SK-N-DZ (cell line): ENCODE measurements around the gene PDX1. TPM values are rescaled to one million over a fixed set of nuclear protein-coding genes. Genes with fewer than 3 reads are reported as not detected.

Experiments
- DNase-seq: peaks from one replicate; pipeline ENCODE4 v3.0.0-alpha.2; 2015; ENCODE audit warnings: low spot score
- polyA plus RNA-seq, 2 experiments: library from polyadenylated mRNA; depleted of rRNA; stranded (reverse); fragments of >200 nt; gene quantifications; 2 replicates each; pipeline ENCODE4 v1.2.3, GENCODE V29; 2014

PDX1 gene
- not detected in 2 replicates for polyA plus RNA-seq (2014; cell fraction: cytosol; rRNA removed)
- polyA plus RNA-seq (2014; cell fraction: nucleus; rRNA removed), result not detected in 2 replicates

DNA sequence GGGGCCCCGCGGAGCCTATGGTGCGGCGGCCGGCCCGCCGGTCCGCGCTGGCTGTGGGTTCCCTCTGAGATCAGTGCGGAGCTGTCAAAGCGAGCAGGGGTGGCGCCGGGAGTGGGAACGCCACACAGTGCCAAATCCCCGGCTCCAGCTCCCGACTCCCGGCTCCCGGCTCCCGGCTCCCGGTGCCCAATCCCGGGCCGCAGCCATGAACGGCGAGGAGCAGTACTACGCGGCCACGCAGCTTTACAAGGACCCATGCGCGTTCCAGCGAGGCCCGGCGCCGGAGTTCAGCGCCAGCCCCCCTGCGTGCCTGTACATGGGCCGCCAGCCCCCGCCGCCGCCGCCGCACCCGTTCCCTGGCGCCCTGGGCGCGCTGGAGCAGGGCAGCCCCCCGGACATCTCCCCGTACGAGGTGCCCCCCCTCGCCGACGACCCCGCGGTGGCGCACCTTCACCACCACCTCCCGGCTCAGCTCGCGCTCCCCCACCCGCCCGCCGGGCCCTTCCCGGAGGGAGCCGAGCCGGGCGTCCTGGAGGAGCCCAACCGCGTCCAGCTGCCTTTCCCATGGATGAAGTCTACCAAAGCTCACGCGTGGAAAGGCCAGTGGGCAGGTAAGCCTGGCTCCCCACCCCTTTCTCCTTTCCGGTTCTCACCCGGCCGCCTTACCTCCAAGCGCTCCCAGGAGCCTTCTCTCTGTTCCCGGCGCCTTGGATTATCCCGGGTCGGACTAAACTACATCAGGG, at the start of gene PDX1:
Gene PDX1 (plus strand): TSS at position 67 of the 743 bp plus-strand sequence. CDS start 139 bp downstream, at position 206.
- DNase-seq, result no peak

DNA sequence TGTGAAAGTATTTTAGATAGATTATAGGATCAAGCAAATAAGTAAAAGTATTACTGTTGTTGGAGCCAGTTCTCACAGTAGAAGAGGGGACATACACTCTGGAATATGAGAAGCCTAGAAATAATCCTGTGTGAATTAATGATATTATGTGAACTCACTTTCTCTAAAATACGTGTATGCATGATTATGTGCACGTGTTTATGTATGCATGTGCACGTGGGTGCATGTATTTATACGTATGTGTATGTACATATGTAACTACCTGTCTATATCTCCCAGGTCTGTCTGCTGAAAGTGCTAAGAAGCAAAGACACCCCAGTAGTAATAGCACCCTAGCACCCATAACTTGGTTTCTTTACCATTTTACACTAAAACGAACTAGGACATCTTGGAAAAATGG, 41.5 kb upstream of the PDX1 start:
- no peak for DNase-seq

DNA sequence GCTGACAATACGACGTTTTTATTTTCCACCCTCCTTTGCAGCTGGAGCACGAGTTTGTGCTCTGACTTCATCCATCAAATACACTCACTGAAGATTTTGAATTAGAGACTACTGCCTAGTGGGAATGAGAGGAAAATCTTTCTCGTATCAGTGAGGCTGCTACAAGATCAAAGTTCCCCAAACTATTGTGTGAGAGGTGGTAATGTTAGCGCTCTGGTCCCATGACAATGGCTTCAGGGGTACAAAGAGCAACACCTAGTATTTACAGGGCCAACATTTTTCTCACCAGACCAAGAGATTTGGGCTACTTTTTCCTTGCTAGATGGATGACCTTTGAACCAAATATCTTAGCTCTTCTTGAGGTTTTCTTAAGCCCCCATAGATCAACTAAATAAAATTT, 30.3 kb upstream of the PDX1 start:
- DNase-seq, result no peak

DNA sequence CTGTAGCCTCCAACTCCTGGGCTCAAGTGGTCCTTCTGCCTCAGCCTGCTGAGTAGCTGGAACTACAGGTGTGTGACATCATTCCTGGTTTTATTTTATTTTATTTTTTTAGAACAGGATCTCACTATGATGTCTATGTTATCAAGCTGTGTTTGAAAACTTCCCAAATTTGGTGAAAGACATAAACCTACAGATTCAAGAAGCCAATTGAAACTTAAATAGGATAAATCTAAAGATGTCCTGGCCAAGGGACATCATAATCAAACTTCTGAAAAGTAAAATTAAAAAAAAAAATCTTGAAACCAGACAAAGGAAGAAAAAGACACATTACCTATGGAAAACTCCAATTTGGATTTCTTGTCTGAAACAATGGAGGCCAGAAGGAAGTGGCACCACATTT, 23.1 kb upstream of the PDX1 start:
- no peak for DNase-seq

DNA sequence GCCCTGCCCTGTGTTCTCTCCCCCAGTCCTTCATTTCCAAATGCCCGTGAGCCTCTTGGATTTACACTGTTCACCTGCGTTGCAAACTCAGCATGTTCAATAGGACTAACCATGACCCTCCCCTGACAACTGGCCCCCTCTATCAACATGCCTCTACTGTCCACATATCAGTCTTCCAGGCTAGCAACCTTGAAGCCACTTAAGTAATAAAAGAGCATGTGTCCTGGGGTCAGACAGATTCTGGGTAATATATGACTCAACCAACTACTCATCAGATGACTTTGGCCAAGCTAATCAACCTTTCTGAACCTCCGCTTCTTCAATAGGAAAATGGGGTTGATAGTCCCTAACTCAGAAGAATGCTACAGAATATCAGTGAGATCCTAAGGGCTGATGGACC, 15.1 kb upstream of the PDX1 start:
- no peak for DNase-seq

DNA sequence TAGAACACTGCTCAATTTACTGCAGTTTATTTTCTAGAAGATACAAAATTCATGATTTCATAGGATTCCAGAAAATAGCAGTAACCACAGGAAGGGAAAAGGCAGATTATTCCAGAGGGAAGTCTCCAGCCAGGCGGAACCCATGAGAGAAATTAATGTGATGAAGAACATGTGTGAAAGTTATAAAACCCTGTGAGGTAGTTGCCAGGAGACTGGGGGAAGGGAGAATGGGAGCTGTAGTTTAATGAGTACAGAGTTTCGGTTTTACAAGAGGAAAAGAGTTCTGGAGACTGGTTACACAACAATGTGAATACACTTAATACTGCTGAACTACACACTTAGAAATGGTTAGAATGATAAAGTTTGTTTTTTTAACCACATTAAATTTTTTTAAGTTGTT, 14.2 kb upstream of the PDX1 start:
- DNase-seq, result no peak

DNA sequence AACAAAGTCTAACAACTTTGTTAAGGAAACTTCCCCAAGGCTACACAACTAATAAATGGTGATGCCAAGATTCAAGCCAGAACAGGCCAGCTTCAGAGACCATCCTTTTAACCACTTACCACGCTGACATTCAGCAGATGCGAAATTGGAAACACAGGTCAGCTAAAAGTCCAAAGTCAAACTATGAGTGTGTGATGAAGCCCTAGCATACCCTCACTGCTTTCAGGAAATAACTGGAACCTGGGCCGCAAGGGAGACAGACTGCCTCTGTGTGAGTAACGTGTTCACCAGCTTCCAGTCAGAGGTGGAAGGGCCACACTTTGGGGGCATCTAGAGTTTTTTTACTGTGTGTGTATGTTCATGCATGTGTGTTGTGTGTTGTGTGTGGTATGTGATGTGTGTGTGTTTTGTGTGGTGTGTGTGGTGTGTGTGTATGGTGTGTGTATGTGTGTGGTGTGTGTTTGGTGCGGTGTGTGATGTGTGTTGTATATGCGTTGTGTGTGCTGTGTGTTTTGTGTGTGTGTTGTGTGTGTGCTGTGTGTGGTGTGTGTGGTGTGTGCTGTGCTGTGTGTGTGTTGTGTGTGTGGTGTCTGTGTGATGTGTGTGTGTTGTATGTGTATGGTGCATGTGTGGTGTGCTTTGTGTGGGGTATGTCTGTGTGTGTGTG, 12.5 kb upstream of the PDX1 start:
- DNase-seq, result no peak

DNA sequence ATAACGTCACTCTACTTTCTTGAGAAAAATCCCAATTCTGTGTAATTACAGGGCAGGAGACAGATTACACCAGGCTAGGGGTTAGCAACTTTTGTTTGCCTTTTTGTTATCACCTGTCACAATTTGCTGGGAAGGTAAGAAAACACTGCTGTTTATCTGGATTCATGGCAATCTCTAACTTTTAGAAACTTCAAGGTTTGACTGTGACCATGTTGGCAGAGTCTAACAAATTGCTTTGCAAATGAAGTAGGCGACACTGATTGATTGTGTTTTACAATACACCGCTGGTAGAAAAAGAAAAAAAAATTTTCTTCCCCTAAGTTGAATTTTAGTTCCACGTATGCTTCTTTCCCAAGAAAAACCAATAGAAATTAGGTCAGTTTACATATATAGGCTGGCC, 10.4 kb upstream of the PDX1 start:
- DNase-seq, result no peak

DNA sequence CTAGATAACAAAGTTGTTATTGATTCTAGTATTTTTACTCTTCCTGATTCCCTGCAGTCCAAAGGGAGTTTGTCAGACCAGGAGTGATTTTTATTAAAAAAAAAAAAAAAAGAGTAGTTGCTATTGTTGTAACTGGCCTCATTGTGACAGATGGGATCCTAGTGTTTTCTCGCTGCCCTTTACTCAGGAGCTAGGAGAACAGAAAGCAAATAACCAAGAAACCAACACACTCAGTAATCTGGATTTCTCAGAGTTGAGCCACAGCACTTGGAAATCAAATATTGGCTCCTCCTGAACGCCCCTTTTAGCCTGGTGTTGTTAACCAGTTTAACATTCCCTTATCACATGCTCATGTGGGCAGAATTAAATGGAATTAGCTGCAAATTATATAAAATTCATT, 8.3 kb upstream of the PDX1 start:
- DNase-seq, result no peak

DNA sequence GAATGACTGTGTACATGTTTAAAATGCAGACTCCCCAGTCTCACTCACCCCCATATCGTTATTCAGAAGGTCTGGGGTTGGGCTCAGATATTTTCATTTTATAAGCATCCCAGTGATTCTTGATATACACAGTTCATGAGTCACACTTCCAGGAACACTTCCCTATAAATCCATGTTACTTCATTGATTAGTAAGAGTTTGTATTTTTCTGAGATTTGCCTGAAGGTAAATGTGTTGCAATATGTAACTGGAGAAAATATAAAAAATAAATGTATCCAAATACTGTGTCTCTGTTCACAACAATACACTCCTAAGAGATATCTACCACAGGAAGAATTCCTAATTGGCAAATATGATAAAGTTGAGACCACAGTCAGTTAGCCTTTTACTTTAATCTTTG, 6.6 kb upstream of the PDX1 start:
- DNase-seq, result no peak

DNA sequence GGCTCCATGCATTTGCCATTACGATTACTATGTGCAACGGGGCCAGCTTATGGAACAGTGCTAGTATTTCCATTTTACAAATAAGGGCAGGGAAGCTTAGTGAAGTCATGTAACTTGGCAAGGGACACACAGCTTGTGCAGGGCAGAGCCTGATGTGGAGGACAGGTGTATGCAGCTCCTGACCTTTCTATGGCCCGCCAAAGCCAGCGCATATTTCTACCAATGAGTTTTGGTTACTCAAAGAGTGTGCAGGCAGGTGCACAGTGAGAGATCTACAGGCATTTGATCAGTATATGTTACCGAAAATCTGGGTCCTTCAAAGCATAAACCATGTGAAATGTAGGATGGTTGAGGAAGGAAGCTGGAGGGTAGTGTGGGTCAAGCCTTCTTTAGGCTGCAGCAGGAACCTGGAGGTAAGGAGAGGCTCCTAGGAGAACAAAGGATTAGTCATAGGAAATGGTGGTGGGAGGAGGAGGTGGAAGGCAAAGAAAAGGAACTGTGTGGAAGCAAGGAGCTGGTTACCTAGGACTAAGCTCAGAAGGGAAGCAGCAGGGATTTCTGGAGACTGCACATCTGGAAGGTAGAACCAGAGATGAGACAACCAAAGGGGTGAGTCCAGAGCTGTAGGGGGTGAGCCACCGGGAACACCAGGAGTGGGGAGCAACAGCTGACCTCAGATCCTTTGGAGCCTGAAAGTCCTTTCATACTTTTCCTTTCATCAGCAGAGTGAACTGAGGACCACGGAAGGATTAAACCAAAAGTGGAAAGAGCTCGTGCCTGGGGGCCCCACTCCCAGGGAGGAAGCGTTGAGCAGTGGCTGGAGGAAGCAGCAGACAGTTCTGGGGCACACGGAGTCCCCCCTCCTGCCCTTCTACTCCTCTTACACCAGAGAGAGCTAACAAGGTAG, 4.2 kb upstream of the PDX1 start:
- no peak for DNase-seq

DNA sequence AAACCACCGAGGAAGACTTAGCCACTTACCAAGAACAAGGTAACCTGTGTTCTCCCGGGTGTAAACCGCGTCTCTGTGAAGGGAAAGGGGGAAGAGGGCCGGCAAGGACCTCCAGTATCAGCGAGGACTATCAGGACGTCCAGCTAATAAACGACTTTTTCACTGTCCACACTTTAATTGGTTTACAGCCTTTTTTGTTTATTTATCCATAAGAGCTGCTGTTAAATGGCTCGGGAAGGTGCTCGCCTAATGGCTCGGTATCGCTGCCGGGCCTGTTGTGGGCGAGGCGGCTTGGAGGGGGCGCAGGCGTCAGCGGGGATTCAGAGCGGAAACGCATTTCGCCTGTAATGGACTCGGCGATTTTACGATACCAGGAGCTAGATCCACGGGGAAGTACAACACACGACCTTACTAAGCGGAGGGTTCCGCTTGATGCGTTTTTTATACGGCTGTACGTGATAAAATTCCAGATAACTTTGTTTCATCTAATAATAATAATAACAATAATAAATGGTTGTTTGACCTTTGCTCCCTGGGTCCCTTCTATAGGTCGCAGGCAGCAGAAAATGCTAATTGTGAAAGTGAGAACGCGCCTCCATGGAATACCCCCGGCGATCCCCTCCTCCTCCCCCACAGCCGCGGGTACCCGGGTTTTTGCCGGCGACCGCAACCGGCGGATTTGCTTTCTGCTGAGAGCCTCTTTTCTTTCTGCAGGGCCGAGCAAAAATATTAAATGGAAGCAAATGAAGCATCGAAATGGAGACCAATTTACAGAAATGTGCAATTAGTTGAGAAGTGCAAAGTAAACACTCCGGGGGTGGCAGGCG, 2.5 kb upstream of the PDX1 start:
- DNase-seq, result no peak

DNA sequence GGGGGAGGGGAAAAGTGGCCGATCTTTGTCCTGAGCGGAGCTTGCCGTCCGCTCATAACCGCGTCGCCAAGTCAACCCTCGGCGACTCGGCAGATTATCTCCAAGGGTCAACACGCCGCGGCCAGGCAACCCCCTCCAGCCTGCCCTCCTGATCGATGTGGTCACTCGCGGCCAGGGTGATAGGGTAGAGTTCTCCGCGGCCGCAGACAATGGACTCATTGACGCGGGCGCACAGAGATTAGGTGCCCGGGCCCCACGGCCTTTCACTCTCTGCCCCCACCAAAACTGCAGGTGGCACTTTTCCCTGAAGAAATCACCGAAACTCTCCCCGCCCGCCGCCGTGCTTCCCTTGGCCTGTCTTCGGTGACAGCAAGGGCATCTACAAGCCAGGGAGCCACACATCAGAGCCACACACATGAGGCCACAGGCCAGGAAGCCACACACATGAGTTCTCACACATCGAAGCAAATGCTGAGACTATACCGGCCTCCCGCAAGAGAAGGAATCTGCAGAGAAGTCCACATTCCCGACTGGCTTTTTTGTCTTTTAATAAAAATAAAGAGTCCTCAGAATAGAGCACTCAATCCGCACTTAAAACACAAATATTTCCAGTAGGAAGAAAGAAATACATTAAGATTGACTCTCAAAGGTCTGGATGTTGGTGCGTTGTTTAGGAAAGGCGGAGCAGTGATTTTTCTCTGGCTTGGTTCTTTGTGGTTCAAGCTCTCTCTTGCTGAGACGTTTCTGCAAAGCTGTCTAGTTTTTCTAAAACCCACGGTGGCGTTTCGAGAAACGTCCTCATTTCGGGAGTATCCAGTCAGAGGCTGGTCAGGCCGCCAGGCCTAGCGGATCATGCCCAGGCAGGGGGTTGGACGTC, 1.5 kb upstream of the PDX1 start:
- no peak for DNase-seq

DNA sequence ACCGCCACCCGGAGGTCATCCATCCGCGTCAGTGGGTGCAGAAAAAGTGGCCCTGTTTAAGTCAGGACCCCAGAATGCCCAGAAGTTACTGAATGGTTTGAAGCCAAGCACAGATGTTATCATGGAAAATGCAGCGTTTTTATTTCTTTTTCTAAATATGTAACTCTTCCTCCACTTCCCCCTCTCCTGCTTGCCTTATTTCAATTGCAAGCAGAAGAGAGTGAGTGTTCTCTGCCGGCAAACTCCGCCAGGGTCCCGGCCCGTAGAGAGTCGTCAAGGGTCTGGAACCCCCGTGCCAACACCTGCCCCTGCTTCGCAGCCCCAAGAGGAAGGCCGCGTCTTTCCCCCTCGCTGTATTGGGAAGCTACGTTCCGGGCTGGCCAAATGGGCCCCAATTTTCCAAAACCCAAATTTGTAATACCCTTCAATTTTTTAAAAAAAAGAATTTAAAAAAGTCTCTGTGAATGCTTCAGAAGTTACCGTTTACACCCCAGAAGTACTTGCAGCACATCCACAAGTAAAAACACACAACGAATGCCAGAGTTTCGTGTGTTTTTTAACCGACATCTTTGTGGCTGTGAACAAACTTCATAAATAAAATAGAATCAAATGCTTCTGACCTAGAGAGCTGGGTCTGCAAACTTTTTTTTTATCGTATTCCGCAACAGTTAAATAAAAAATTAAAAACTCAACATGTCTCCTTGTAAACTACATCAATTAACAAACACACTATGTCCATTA, 712 bp upstream of the PDX1 start:
- DNase-seq, result no peak

DNA sequence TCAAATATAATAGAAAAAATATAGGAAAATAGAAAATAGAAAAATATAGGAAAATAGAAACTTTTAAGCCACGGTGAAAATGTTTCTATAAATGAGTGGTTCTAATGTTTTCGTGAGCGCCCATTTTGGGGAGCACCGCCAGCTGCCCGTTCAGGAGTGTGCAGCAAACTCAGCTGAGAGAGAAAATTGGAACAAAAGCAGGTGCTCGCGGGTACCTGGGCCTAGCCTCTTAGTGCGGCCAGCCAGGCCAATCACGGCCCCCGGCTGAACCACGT, 204 bp upstream of the PDX1 start:
- DNase-seq, result no peak

DNA sequence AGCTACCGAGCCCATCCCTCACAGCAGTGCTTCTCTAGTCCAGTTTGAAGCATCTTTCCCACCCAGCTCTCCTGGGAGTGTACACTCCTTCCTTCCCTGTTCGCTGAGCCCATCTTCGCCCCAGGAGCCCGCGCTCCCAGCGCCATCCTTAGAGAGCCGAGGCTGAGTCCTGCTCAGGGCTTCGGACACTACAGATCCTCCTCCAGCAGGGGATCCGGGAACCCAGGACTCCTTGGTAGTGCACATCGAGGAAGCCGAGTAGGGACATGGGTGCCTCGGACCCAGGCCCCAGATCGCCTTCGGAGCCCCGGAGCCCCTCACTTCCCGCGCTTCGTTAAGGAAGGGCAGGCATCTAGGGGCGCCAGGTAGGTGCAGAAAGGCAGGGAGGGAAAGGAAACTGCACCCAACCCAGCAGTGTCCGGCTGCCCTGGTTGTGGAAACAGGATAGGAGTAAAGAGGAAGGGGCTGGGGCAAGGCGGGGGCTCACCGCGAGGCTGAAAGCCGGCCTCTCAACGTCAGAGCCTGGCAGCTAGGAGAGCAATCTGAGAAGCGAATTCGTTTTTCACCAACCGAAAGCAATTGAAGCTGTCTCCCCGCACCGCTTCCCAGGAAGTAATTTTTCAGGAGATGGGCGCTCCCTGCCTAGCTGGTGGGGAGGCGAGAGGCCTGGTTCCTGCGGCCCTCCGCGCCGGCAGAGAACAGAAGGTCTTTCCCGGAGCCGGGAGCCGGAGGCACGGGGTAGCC, 1.0 kb downstream of the PDX1 start:
- no peak for DNase-seq

DNA sequence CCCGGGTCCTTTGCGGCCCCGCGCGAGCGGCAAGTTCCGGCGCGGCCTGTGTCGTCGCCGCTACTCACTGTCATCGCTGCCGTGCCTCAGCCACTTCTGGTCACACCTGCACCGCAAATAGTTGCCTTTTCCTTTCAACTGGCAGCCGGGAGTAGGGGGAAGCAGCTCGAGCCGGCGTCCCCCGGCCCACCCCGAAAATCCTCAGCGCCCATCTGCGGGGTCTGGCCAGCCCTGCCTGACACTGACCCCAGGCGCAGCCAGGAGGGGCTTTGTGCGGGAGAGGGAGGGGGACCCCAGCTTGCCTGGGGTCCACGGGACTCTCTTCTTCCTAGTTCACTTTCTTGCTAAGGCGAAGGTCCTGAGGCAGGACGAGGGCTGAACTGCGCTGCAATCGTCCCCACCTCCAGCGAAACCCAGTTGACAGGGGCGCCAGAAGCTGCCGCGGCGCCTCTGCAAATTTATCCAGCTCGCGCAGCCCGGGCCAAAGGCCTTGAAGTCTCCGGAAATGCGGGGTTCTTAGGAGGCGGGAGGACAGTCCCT, 1.7 kb downstream of the PDX1 start:
- DNase-seq, result no peak

DNA sequence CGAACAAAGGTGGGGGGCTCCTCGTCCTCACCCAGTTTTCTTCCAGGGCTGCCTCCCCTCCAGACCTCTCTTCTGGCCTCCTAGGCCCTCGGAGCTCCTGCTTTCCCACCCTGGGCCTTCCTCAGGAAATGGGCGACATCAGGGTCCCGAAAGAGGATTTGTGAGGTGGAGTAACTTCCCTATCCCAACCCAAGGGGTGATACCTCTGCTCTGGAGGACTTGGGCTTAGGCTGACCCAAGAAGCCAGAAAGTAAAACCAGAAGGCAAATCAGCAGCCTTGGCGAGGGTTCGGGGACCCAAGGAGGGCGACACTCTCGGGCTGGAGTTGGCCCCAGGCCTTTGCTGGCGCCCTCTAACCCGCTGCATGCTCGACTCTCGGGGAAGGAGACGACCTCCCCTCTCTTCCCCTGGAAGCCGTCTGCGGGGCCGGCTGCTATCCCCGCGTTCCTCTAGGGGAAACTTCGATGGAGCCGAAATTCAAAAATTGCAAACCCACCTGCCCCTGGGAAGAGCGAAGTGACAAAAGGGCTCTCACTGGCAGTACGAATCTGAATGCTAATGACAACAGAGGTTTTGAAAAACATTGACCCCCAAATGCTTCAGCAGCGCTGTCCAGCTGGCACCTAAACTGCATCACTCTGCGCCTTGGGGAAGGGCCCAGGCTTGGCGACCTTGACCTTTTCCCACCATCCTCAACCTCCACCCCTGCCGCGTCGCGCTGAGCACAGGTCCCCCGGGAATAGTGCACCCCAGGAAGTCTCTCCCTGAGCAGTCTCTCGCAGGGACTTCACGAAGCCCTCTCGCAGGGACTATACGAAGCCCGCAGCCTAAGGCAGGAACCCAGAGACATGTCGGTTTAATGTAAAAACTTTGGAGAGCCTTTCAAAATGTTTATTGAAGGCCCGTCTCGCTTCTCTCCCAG, 2.4 kb downstream of the PDX1 start:
- no peak for DNase-seq
